Stimulated activated CD4-positive, alpha-beta T cell treated with anti-CD3 and anti-CD28 coated beads, TNF-alpha, amount 100 ng/mL, for 48 hours (primary cell): ENCODE measurements around the gene TMEM203.

Experiments
- DNase-seq, 3 donors: peaks; one replicate each; pipeline ENCODE4 v3.0.0-alpha.2; 2020; ENCODE audit warnings: low read depth in 3 of 3

The TMEM203 gene

GRCh38 chr9:137167277-137167746 lies 38.1 kb downstream of the TMEM203 start:
- no peak for DNase-seq

DNA sequence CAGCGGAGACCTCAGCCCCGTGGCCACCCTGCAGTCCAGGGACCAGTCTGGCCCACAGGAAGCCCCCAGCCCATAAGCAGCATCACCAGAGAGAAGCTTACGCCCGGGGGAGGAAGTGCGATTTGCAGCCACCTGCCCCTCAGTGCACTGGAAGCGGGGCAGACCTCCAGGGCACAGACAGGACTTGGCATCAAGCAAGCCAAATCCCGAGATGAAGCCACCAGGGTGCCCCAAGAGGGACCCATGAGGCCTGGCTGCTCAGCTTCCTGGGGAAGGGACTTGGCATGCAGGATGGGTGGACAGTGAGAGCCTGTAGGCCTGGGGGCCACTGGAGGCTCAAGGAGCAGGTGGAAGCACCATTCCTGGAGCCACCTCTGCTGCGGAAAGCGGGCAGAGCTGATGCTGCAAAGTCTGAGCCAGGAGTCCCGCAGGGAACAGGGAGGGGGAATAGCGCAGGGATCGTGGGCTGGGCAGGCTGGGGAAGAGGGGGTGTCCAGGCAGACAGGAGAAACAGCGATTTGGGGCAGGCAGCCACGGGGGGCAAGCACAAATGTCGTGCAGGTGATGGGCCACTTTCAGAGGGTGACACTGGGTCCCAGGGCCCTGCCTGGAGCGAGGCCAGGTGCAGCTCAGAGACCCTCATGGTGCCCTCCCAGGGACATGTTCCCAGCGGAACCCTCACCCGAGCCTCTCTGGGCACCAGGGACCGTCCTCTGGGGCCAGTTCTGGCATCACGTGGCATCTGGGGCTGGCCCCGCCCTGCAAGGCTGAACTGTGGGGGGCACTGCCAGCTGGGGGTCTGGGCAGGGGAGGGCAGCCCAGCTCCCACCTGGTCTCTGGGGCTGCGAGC lies 38.8 kb downstream of the TMEM203 start:
- no peak for DNase-seq

DNA sequence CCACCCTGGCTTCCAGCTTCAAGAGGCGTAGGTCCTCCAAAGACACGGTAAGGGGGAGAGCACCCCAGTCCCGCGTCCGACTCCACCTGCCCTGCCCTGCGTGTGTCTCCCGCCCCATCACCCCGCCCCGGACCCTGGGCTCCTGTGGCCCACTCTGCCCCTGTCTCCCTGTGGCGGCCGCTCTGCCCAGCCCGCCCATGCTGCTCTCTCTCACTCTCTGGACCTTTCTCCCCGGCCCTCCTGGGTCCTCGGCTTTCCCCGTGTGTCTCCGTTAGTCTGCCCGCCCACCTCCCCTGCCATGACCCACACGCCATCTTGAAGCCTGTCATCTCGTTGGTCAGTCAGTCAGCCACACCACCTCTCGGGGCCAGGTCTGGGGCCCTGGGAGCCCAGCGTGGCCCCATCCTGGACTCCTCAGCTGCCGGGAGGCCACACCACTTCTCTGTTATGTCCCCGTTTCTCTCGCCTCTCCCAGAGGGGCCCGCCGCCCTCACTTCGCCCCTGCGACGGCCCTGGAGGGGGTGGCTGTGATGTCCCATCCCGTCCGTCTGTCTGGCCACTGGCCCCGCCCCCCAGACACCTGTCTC lies 40.1 kb downstream of the TMEM203 start:
- no peak for DNase-seq

DNA sequence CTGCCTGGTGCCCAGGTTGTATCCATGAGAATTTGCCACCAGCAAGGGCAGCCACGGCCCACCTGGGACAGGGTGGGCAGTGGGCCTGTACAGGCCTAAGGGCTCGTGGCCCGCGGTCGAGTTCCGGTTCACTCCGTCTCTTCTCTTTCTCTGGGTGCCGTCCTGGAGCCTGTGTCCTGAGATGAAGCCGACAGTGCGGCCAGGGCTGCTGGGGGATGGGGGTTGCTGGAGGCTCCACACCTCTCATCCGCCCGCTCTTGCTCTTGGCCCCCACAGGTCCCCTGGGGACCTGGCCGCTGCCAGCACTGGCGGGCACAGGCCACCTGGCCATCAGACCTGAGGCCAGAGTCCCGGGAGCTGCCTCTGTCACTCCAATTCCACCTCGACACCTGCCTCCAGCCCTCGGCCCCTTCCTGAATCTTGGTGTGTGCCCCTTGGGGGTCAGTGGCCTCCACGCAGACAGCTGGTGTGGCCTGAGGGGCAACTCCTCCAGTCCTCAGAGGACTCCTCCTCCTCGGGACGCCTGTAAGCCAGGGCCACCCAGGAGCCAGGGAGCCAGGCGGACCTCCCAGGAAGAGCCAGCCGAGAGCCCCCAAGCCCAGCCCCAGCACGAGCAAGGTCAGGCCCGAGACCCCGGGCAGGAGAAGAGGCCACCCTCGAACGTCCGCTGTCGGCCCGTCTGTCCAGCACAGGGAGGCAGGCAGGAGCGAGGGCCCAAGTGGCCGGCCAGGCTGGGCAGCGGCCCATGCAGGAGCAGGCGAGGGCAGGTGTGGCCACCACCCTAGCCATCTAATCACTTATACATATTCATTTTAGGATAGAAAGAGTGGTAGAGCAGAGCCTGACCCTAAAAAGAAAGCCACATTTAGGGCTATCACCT lies 40.8 kb downstream of the TMEM203 start:
- no peak for DNase-seq

- no peak for DNase-seq
Measured at GRCh38 chr9:137163805-137164204, 41.6 kb downstream of the TMEM203 start.

- DNase-seq: no peak
Measured at GRCh38 chr9:137163365-137163715, 42.1 kb downstream of the TMEM203 start.

DNA sequence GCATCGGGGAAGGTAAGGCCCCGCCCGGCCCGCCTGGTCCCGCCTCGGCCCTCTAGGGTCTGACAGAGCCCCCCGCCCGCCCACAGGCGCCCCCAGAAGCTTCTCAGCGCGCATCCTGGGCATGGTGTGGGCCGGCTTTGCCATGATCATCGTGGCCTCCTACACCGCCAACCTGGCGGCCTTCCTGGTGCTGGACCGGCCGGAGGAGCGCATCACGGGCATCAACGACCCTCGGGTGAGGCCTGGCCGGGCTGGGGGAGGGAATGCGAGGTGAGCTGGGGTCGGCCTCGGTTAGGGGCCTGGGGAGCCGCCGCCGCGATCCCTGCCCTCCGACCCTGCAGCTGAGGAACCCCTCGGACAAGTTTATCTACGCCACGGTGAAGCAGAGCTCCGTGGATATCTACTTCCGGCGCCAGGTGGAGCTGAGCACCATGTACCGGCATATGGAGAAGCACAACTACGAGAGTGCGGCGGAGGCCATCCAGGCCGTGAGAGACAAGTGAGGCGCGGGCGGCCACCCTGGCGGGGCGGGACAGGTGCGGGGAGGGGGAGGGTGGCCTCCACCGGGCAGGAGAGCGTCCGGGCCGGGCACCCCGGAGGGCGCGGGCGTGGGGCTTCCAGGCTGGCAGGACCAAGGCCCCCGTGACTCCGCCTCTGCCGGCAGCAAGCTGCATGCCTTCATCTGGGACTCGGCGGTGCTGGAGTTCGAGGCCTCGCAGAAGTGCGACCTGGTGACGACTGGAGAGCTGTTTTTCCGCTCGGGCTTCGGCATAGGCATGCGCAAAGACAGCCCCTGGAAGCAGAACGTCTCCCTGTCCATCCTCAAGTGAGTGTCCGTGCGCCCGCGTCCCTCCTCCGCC lies 42.7 kb downstream of the TMEM203 start:
- no peak for DNase-seq

GRCh38 chr9:137161558-137162486 lies 43.6 kb downstream of the TMEM203 start:
- no peak for DNase-seq

GRCh38 chr9:137160716-137161557 lies 44.5 kb downstream of the TMEM203 start:
- DNase-seq: no peak

DNA sequence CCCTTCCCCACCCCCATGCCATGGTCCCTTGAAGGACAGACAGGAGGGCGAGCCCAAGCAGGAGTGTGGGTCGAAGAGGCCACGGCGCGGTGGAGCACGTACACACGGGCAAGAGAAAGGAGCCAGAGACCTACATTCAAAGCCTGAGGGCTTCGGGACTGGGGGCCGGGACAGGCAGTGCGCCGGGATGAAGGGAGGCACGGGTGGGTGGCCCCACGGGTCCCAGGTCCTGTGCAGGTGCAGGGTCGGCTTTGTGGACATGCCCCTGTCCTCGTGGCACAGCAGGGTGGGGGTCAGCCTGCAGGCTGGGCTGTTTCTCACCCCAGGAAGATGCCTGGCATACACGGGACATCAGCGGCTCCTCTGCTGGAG lies 45.4 kb downstream of the TMEM203 start:
- DNase-seq: no peak

DNA sequence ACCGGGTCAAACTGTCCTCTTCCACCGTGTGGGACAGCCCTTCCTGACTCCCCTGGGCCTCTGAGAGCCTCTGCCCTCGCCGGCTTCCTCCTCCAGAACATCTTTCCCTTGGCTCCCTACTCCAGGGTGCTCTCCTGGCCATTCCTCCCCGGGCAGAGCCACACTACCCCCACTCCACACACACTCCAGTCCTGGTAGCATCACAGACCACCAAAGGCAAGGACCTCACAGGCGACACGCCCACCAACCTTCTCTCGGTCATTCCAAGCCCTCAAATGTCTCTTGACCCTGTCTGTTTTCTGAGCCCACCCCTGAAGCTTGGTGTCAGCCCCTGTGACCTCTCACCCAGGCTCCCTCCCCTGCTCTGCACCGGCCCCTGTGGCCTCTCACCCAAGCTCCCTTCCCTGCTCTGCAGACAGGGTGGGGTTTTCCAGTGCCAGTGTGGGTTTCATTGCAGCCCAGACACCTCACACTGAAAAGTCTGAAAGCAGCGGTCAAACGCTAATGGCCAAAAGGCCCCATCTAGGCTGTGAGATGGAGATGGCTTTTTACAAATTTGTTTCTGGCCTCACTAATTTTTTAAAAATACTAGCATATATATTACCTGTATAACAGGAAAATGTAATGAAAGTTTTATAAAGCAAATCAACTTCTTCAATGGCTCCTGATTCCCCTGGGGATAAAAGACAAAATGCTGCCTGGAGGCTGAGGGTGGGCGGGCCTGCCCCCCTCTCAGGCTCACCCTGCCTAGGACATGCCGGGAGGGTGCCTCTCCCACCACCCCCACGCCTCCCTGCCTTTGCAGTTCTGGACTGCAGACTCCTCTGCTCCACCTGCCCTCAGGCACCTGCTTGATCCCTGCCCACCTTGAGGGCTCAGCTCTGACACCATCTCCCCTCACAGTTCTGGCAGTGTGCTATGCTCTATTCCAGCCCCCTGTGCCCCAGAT lies 46.1 kb downstream of the TMEM203 start:
- DNase-seq: no peak

- DNase-seq: no peak
Measured at GRCh38 chr9:137158625-137159024, 46.8 kb downstream of the TMEM203 start.

GRCh38 chr9:137157618-137158415 lies 47.6 kb downstream of the TMEM203 start:
- no peak for DNase-seq

GRCh38 chr9:137156567-137157375 lies 48.7 kb downstream of the TMEM203 start:
- peak; percentile 47 to 52 (median 47) for DNase-seq
